SH-SY5Y (cell line): Measurements from ENCODE around the gene DHRS7.

Experiments used
- GATA2 ChIP-seq: IDR thresholded peaks from 2 replicates; pipeline ENCODE4 v1.6.1; 2011; ENCODE audit warnings: mild to moderate bottlenecking, low read depth, low read length
- GATA3 ChIP-seq: IDR thresholded peaks from 2 replicates; pipeline ENCODE4 v1.6.1; 2011; ENCODE audit warnings: low read depth, mild to moderate bottlenecking, low read length, moderate library complexity

DNA sequence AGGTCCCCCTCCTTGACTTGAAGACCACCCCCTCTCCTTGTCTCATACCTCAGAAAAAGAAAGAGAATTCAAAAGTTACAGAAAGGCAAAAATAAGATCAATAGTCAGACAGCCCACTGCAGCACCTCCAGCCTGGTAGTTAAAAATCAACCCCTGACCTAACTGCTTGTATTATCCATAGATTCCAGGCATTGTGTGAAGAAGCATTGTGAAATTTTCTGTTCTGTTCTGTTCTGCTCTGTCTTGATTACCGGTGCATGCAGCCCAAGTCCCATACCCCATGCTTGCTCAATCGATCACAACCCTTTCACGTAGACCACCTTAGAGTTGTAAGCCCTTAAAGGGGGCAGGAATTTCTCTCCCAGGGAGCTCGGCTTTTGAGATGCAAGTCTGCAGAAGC lies 5.8 kb upstream of the DHRS7 start:
- TF ChIP-seq GATA3 (no peak), GATA2 (no peak)
